ENCODE measurements around the gene SCRN1.

SCRN1 gene

DNA sequence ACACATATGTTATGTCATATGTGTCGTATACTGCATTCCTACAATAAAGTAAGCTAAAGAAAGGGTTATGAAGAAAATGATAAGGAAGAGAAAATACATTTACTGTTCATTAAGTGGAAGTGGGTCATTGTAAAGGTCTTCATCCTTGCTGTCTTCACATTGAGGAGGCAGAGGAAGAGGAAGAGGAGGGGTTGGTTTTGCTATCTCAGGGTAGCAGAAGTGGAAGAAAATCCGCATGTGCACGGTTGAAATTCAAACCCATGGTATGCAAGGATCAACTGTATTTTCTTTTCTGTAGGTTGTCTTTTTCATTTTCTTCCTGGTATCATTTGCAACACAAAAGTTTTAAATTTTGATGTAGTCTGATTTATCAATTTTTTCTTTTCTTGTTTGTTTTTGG lies 44.9 kb upstream of the SCRN1 start:
- Histone ChIP-seq H3K4me3 (ENCODE audit: low read length) (no peak overlapping the region), H3F3A (ENCODE audit: insufficient read depth, low read length) (peaks cover 30% of the 10 kb centered on the region), H3K9ac (ENCODE audit: low read length) (no peak overlapping the region), H3K27me3 (replicated peaks; ENCODE audit: insufficient read depth, low read length) (no peaks in the 10 kb centered on the region), H3K36me3 (replicated peaks; ENCODE audit: insufficient read depth, low read length) (no peaks in the 10 kb centered on the region; the same call in 1 of the 2 replicates), H4K20me1 (ENCODE audit: insufficient read depth, low read length) (no peaks in the 10 kb centered on the region), H3K4me2 (ENCODE audit: low read depth, low read length) (no peak overlapping the region), H2AFZ (ENCODE audit: low read length) (no peak overlapping the region), H3K9me3 (replicated peaks; ENCODE audit: insufficient read depth, low read length) (no peaks in the 10 kb centered on the region), H3K4me1 (ENCODE audit: low read length) (peaks cover 43% of the 10 kb centered on the region), H3K27ac (ENCODE audit: low read length) (no peak overlapping the region), H3K79me2 (ENCODE audit: low read length) (peaks cover 83% of the 10 kb centered on the region), H3K9me2 (replicated peaks; ENCODE audit: insufficient read depth, low read length) (no peaks in the 10 kb centered on the region)
- TF ChIP-seq EZH2phosphoT487 (IDR thresholded peaks at IDR 0.05; ENCODE audit: low read length) (no peak), EZH2 (optimal IDR thresholded peaks at IDR 0.05; ENCODE audit: low read depth, low read length) (no peak)
- TF ChIP-seq, protein P1, sequence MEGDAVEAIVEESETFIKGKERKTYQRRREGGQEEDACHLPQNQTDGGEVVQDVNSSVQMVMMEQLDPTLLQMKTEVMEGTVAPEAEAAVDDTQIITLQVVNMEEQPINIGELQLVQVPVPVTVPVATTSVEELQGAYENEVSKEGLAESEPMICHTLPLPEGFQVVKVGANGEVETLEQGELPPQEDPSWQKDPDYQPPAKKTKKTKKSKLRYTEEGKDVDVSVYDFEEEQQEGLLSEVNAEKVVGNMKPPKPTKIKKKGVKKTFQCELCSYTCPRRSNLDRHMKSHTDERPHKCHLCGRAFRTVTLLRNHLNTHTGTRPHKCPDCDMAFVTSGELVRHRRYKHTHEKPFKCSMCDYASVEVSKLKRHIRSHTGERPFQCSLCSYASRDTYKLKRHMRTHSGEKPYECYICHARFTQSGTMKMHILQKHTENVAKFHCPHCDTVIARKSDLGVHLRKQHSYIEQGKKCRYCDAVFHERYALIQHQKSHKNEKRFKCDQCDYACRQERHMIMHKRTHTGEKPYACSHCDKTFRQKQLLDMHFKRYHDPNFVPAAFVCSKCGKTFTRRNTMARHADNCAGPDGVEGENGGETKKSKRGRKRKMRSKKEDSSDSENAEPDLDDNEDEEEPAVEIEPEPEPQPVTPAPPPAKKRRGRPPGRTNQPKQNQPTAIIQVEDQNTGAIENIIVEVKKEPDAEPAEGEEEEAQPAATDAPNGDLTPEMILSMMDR (IDR thresholded peaks at IDR 0.05; ENCODE audit: low read length), result no peak
- DNase-seq, result no peak

DNA sequence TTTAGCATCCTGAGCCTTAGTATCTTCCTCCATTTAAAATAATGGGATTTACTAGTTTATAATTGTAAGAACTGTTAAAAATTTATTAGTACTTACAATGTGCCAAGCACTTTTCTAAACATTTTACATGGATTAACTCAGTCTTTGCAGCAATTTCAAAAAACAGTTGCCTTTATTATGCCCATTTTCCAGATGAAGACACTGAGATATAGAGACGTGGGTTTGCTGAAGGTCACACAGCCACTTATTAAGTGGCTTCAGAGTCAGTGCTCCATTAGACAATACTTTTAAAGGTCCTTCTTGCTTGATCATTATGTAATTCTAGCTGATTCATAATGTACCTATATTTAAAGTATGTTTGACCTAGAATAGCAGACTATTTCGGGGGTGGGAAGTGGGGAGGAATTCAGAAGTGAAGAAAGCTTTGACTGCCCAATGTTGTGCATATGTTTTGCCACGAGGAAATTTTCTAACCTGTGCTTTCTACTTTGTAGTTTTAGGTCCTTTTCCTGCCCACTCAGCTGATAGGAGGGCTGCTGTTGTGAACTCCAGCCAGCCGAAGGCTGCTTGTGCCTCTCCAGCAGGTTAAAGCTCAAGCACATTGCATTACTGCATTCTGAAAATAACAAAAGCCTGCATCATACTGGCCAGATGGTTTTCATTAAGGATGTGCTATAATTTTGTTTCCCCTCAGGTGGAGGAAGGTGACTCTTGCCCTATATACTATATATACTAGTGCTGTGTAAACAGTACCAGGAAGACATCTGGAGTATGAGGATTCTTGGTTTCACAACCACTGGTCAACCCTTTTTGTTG lies 42.9 kb upstream of the SCRN1 start:
- Histone ChIP-seq H2AFZ (ENCODE audit: low read length) (no peak overlapping the region), H3K9me3 (replicated peaks; ENCODE audit: insufficient read depth, low read length) (no peaks in the 10 kb centered on the region), H3K9me2 (replicated peaks; ENCODE audit: insufficient read depth, low read length) (no peaks in the 10 kb centered on the region), H4K20me1 (ENCODE audit: insufficient read depth, low read length) (no peaks in the 10 kb centered on the region), H3F3A (ENCODE audit: insufficient read depth, low read length) (peaks cover 42% of the 10 kb centered on the region), H3K4me1 (ENCODE audit: low read length) (peaks cover 43% of the 10 kb centered on the region), H3K27ac (ENCODE audit: low read length) (peak overlapping the region; percentile 95), H3K79me2 (ENCODE audit: low read length) (peaks cover 75% of the 10 kb centered on the region), H3K4me3 (ENCODE audit: low read length) (peak overlapping the region; percentile 45), H3K36me3 (replicated peaks; ENCODE audit: insufficient read depth, low read length) (no peaks in the 10 kb centered on the region), H3K4me2 (ENCODE audit: low read depth, low read length) (peak overlapping the region; percentile 95), H3K9ac (ENCODE audit: low read length) (peak overlapping the region; percentile 67), H3K27me3 (replicated peaks; ENCODE audit: insufficient read depth, low read length) (no peaks in the 10 kb centered on the region)
- TF ChIP-seq, protein P1 (IDR thresholded peaks at IDR 0.05; ENCODE audit: low read length), result no peak
- TF ChIP-seq EZH2phosphoT487 (IDR thresholded peaks at IDR 0.05; ENCODE audit: low read length), result no peak
- no peak for TF ChIP-seq EZH2 (optimal IDR thresholded peaks at IDR 0.05; ENCODE audit: low read depth, low read length)
- peak; percentile 88 for DNase-seq

DNA sequence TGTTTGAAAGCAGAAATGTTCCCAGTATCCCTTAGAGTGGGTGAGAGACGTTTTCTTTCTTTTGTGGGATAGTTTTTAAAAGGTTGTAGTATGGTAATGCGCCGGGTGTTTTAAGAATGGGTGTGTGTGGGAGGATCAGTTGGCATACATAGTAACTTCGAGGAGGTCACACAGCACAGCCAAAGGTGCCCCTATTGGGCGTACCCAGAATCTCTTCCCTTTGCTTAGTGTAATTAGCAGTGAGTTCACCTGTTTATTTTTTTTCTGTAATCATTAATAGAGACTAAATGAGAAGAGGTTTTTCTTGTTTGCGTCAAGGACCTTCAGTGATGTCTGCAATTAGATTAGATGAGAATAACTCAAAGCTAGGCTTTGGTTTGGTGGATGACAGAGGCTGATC lies 40.1 kb upstream of the SCRN1 start:
- Histone ChIP-seq H3K36me3 (replicated peaks; ENCODE audit: insufficient read depth, low read length) (no peaks in the 10 kb centered on the region), H3K27ac (ENCODE audit: low read length) (peak overlapping the region; percentile 73; the same call in 1 of the 2 replicates), H3K9ac (ENCODE audit: low read length) (peak overlapping the region; percentile 72), H3K9me2 (replicated peaks; ENCODE audit: insufficient read depth, low read length) (no peaks in the 10 kb centered on the region), H2AFZ (ENCODE audit: low read length) (no peak overlapping the region), H3K79me2 (ENCODE audit: low read length) (peaks cover 70% of the 10 kb centered on the region), H3K4me3 (ENCODE audit: low read length) (peak overlapping the region; percentile 76), H3K27me3 (replicated peaks; ENCODE audit: insufficient read depth, low read length) (no peaks in the 10 kb centered on the region), H3K4me1 (ENCODE audit: low read length) (peaks cover 48% of the 10 kb centered on the region), H3K9me3 (replicated peaks; ENCODE audit: insufficient read depth, low read length) (no peaks in the 10 kb centered on the region), H3F3A (ENCODE audit: insufficient read depth, low read length) (peaks cover 47% of the 10 kb centered on the region), H4K20me1 (ENCODE audit: insufficient read depth, low read length) (no peaks in the 10 kb centered on the region), H3K4me2 (ENCODE audit: low read depth, low read length) (peak overlapping the region; percentile 95)
- peak; percentile 54 for DNase-seq
- TF ChIP-seq, protein P1 (IDR thresholded peaks at IDR 0.05; ENCODE audit: low read length), result peak; percentile 38
- no peak for TF ChIP-seq EZH2phosphoT487 (IDR thresholded peaks at IDR 0.05; ENCODE audit: low read length)
